Tibial nerve (tissue), 4 donors: ENCODE data around the gene NPM1. TPM values are rescaled to one million over a fixed set of nuclear protein-coding genes. Genes with fewer than 3 reads are reported as not detected.

ENCODE experiments used
- DNase-seq, 2 donors: peaks; one replicate each; pipeline ENCODE4 v3.0.0-alpha.2; 2019; ENCODE audit warnings: low spot score in 2 of 2
- H3K27ac ChIP-seq, 4 donors: fragments of 200-600 bp; sonication (generic) in 3 of 4; one replicate each; pipeline ENCODE4 v1.5.1; 2017 to 2019; ENCODE audit warnings: mild to moderate bottlenecking in 1 of 4
- H3K27me3 ChIP-seq, 2 donors: fragments of 200-600 bp; sonication (generic) in 1 of 2; one replicate each; pipeline versions ENCODE4 v1.5.1 to v1.6.0; 2017 to 2019
- H3K36me3 ChIP-seq, 3 donors: fragments of 200-600 bp; sonication (generic); one replicate each; pipeline ENCODE4 v1.5.1; 2018 to 2019
- H3K4me1 ChIP-seq, 4 donors: fragments of 200-600 bp; sonication (generic) in 3 of 4; one replicate each; pipeline ENCODE4 v1.5.1; 2017 to 2019
- H3K4me3 ChIP-seq, 4 donors: fragments of 200-600 bp; sonication (generic) in 3 of 4; one replicate each; pipeline ENCODE4 v1.5.1; 2017 to 2019; ENCODE audit warnings: mild to moderate bottlenecking in 1 of 4, moderate library complexity in 1 of 4
- H3K9me3 ChIP-seq, 4 donors: fragments of 200-600 bp; sonication (generic) in 3 of 4; one replicate each; pipeline ENCODE4 v1.5.1; 2017 to 2019
- CTCF ChIP-seq, 5 experiments: fragments of 200-600 bp in 3 of 5; fragments of 450-650 bp in 2 of 5; sonication (generic) in 3 of 5; IDR thresholded peaks; one replicate each; pipeline ENCODE4 v1.5.1; 2016 to 2019; ENCODE audit warnings: antibody characterized with exemption in 5 of 5, mild to moderate bottlenecking in 3 of 5, moderate library complexity in 2 of 5
- EP300 ChIP-seq, 2 donors: sonication (generic); formaldehyde crosslinking; IDR thresholded peaks; one replicate each; pipeline ENCODE4 v1.6.1; 2017; ENCODE audit warnings: antibody characterized with exemption in 2 of 2, mild to moderate bottlenecking in 1 of 2
- POLR2A ChIP-seq, 2 donors: fragments of 450-650 bp; IDR thresholded peaks; one replicate each; pipeline ENCODE4 v1.6.1; 2017; ENCODE audit warnings: antibody characterized with exemption in 2 of 2, mild to moderate bottlenecking in 2 of 2, moderate library complexity in 2 of 2
- WGBS, 2 donors: methylation state at CpG; one replicate each; pipeline ENCODE4 v1.1.5; 2018; 5-methylcytosine and 5-hydroxymethylcytosine counted together
- total RNA-seq, 4 donors: library from RNA; depleted of rRNA; stranded (reverse); fragments of >200 nt; gene quantifications; one replicate each; pipeline ENCODE4 v1.1.0, GENCODE V29; 2016

The NPM1 gene
- total RNA-seq, 4 donors from 2014 or later = 422 to 496 (median 444) TPM

GRCh38 chr5:171447226-171447625, 59.6 kb downstream of the NPM1 start:
- Histone ChIP-seq H3K27me3 (no peaks in the 10 kb centered on the region), H3K4me3 (no peak overlapping the region), H3K4me1 (peaks cover 0 to 27% (median 4%) of the 10 kb centered on the region in 4 donors), H3K9me3 (no peaks in the 10 kb centered on the region), H3K27ac (no peak overlapping the region), H3K36me3 (no peaks in the 10 kb centered on the region)
- no peak for DNase-seq
- WGBS, 2 donors = 86 to 92% methylated on average over 5 of the region's 5 CpGs
- TF ChIP-seq EP300 (IDR thresholded peaks at IDR 0.05) (no peak), POLR2A (IDR thresholded peaks at IDR 0.05) (no peak), CTCF (IDR thresholded peaks at IDR 0.05) (no peak)

GRCh38 chr5:171449426-171449825, 61.8 kb downstream of the NPM1 start:
- Histone ChIP-seq H3K4me1 (peaks cover 0 to 27% (median 4%) of the 10 kb centered on the region in 4 donors), H3K36me3 (no peaks in the 10 kb centered on the region), H3K27ac (no peak overlapping the region), H3K27me3 (no peaks in the 10 kb centered on the region), H3K4me3 (no peak overlapping the region), H3K9me3 (no peaks in the 10 kb centered on the region)
- 78 to 92% methylated on average over 10 of the region's 10 CpGs for WGBS, 2 donors
- TF ChIP-seq CTCF (IDR thresholded peaks at IDR 0.05) = no peak
- no peak for TF ChIP-seq POLR2A (IDR thresholded peaks at IDR 0.05)
- no peak for TF ChIP-seq EP300 (IDR thresholded peaks at IDR 0.05)
- DNase-seq = no peak

- WGBS, 2 donors = 21 to 24% methylated on average over 57 to 63 of the region's 88 CpGs
Measured at GRCh38 chr5:171450423-171451331, 63.0 kb downstream of the NPM1 start.

GRCh38 chr5:171451421-171451820, 63.8 kb downstream of the NPM1 start:
- Histone ChIP-seq H3K27me3 (no peaks in the 10 kb centered on the region), H3K27ac (peak overlapping the region in 3 of 4 donors; percentile 70 to 89 (median 78)), H3K4me3 (peak overlapping the region in 2 of 4 donors; percentile 42 to 52), H3K36me3 (peaks cover 0 to 1% (median 0%) of the 10 kb centered on the region in 3 donors), H3K4me1 (peaks cover 0 to 18% (median 4%) of the 10 kb centered on the region in 4 donors), H3K9me3 (no peaks in the 10 kb centered on the region)
- 77 to 79% methylated on average over 17 of the region's 17 CpGs for WGBS, 2 donors
- TF ChIP-seq EP300 (IDR thresholded peaks at IDR 0.05) = no peak
- TF ChIP-seq POLR2A (IDR thresholded peaks at IDR 0.05) = no peak
- no peak for TF ChIP-seq CTCF (IDR thresholded peaks at IDR 0.05)
- no peak for DNase-seq

More at GRCh38 chr5:171450423-171451331, 63.0 kb downstream of the NPM1 start:
- H3K27me3 ChIP-seq = no peaks in the 10 kb centered on the region
- peak overlapping the region; percentile 32 to 52 (median 37) for H3K4me3 ChIP-seq
- H3K9me3 ChIP-seq = no peaks in the 10 kb centered on the region
- no peaks in the 10 kb centered on the region for H3K36me3 ChIP-seq
- H3K4me1 ChIP-seq = peaks cover 0 to 25% (median 4%) of the 10 kb centered on the region in 4 donors
- peak overlapping the region; percentile 70 to 89 (median 75) for H3K27ac ChIP-seq
- DNase-seq = peak in 1 of 2 donors; percentile 29
- TF ChIP-seq EP300 (IDR thresholded peaks at IDR 0.05) (no peak), CTCF (IDR thresholded peaks at IDR 0.05) (no peak), POLR2A (IDR thresholded peaks at IDR 0.05) (no peak)
